SK-N-SH (cell line): ENCODE measurements around the gene LMAN2.

Experiments
- JUND ChIP-seq: IDR thresholded peaks from 2 replicates; pipeline ENCODE4 v1.4.0; 2012
- YY1 ChIP-seq: IDR thresholded peaks from 2 replicates; pipeline ENCODE4 v1.4.0; 2012; ENCODE audit warnings: low read depth, mild to moderate bottlenecking

DNA sequence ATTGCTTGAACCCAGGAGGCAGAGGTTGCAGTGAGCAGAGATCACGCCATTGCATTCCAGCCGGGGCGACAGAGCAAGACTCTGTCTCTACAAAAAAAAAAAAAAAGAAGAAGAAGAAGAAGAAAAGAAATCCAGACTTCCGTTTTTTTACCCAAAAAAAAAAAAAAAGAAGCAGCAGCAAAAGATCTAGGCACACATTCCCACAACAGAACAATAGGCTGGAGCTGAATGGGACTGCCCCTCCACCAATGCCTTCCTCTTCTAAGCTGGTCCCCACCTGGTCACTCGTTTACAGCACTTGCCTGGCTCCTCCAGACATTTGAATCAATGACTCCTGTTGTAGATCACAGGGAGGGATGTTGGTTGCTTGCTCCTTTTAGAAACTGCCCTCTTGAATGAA is 1.6 kb upstream of the LMAN2 start:
- TF ChIP-seq YY1 (no peak), JUND (no peak)
